Natural killer cell treated with Interleukin-12 subunit alpha and Interleukin-12 subunit beta and Interleukin-15 and Interleukin-18, amount 100 ng/mL, for 72 hours (primary cell): ENCODE measurements around the gene GRIK4. TPM values are rescaled to one million over a fixed set of nuclear protein-coding genes. Genes with fewer than 3 reads are reported as not detected.
"Not testable (repeated sequence)": the region's sequence is repeated elsewhere in the genome, so short reads cannot be mapped to it uniquely, and the experiment has no call there.

Experiments
- ATAC-seq, 2 donors: fragments of 150-1000 bp; cut with Tn5 transposase in 1 of 2; sonication (Bioruptor Pico), chemical (Tn5 transposase) in 1 of 2; 2 replicates each; pipeline ENCODE4 v1.10.0; 2021
- DNase-seq: peaks from one replicate; pipeline ENCODE4 v3.0.0; 2022; ENCODE audit warnings: low spot score
- H3K27ac Mint-ChIP-seq, 2 donors: 1 replicate in 1 of 2; 2 replicates in 1 of 2; pipeline ENCODE4 v1.8.0; 2022; ENCODE audit warnings: mixed read lengths in 2 of 2, mild to moderate bottlenecking in 1 of 2, moderate library complexity in 1 of 2
- H3K27me3 Mint-ChIP-seq, 2 donors: 1 replicate in 1 of 2; 2 replicates in 1 of 2; pipeline ENCODE4 v1.8.0; 2022; ENCODE audit warnings: mixed read lengths in 2 of 2
- H3K36me3 Mint-ChIP-seq: one replicate; pipeline ENCODE4 v1.8.0; 2022; ENCODE audit warnings: mixed read lengths
- H3K4me1 Mint-ChIP-seq, 2 donors: 1 replicate in 1 of 2; 2 replicates in 1 of 2; pipeline ENCODE4 v1.8.0; 2022; ENCODE audit warnings: low read depth in 2 of 2, mixed read lengths in 2 of 2, mild to moderate bottlenecking in 1 of 2
- H3K4me3 Mint-ChIP-seq: one replicate; pipeline ENCODE4 v1.8.0; 2022; ENCODE audit warnings: mixed read lengths
- H3K9me3 Mint-ChIP-seq: 2 replicates; pipeline ENCODE4 v1.8.0; 2022; ENCODE audit warnings: mixed read lengths
- total RNA-seq, 2 donors: library from RNA; stranded (reverse); gene quantifications; one replicate each; pipeline ENCODE4 v1.2.3, GENCODE V29; 2022

GRIK4 gene
- total RNA-seq, 2 donors from 2014 or later: 1.4 to 1.8 TPM

DNA sequence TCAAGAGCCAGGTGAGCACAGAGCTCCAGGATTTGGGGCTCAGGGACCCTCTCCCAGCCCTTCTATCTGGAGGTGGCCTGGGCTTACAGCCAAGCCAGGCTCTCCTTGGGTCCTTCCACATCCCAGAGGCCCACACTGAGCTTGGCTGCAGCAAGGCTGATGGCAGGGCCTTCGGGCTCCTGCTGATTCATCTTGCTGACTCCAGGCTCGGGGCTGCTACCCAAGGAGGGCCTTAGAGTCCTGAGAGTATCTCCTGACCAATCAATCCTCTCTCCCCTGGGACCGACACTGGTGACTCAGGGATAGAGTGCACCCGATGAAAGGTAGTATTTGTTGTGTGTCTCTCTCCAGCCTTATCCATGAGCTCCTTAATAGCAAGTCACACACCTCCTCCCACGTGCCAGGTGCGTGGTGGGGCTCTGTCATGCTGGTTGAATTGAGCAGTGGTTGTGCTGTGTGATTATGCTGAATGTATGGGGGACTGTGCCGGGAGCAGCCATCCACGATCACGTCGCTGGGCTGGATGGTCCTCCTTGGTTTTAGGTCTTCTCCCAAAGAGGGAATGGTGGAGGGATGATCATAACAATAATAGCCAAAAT is 62.3 kb downstream of the GRIK4 start:
- Mint-ChIP-seq H3K4me1 (peaks cover 0 to 5% of the 10 kb centered on the region in 2 donors), H3K4me3 (no peak overlapping the region), H3K9me3 (no peaks in the 10 kb centered on the region), H3K27ac (no peak overlapping the region), H3K36me3 (no peaks in the 10 kb centered on the region), H3K27me3 (peaks cover 0 to 22% of the 10 kb centered on the region in 2 donors)
- DNase-seq (no peak), ATAC-seq (no peak)

DNA sequence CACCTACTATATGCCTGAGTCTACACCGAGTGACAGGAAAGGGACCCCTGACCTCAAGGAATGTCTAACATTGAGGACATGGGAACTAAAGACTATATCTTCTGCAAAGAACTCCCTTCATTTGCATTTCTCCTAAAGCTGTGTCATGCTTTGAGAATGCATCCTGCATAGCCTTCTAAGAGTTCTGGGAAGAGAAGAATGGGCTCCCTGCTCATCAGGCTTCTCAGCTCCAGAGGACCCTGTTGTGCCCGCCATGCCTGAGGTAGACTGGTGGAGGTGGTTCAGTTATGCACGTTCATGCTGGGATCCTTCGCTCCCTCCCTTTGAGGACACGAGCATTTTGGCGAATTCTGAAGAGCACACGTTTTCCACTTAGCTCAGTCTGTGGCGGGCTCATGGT is 63.3 kb downstream of the GRIK4 start:
- DNase-seq (no peak), ATAC-seq (no peak)
- peaks cover 0 to 5% of the 10 kb centered on the region in 2 donors for H3K4me1 Mint-ChIP-seq
- no peaks in the 10 kb centered on the region for H3K36me3 Mint-ChIP-seq
- no peaks in the 10 kb centered on the region for H3K9me3 Mint-ChIP-seq
- no peak overlapping the region for H3K27ac Mint-ChIP-seq
- H3K27me3 Mint-ChIP-seq: peaks cover 0 to 21% of the 10 kb centered on the region in 2 donors
- no peak overlapping the region for H3K4me3 Mint-ChIP-seq

DNA sequence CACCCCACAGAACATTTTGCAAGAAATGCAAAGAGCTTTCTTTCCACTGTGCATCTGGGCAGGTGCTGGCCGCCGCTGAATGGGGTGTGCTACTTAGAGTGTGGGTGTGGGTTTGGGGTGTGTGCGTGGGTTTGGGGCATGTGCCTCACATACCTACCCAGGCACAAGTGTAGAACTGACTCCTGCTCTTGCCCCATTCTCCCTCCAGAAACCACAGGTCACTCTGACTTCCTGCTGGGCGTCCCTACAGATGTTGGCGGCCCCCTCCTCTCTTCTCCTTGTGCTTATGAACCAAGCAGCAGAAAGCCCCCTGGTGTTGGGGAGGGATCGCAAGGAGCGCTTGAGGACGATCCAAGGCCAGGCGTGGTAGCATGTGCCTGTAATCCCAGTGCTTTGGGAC is 63.9 kb downstream of the GRIK4 start:
- Mint-ChIP-seq H3K9me3 (no peaks in the 10 kb centered on the region), H3K27me3 (peaks cover 0 to 21% of the 10 kb centered on the region in 2 donors), H3K36me3 (no peaks in the 10 kb centered on the region), H3K27ac (no peak overlapping the region), H3K4me1 (peaks cover 0 to 5% of the 10 kb centered on the region in 2 donors), H3K4me3 (no peak overlapping the region)
- DNase-seq (no peak), ATAC-seq (no peak)

DNA sequence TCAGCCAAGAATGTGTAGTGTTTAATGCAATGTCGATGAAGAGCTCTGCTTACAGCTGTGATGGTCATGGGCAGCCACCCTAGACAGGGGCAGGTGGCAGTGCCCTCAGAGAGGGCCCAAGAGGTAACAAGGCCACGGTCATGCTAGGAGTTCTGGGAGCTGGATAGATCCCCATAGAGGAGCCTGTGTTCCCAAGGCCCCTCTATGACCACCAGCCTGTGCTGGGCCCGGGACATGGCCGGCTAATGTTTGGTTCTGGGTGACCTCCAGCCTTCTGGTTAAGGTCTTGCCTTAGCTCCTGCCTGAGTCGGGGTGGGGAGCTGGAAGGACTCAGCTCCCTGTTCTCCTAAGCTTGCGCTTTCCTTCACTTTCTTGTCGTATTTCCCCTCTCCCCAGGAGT is 65.1 kb downstream of the GRIK4 start:
- ATAC-seq (no peak), DNase-seq (no peak)
- Mint-ChIP-seq H3K27me3 (peaks cover 0 to 23% of the 10 kb centered on the region in 2 donors), H3K9me3 (no peaks in the 10 kb centered on the region), H3K4me1 (peaks cover 4 to 7% of the 10 kb centered on the region in 2 donors), H3K36me3 (no peaks in the 10 kb centered on the region), H3K4me3 (no peak overlapping the region), H3K27ac (no peak overlapping the region)

DNA sequence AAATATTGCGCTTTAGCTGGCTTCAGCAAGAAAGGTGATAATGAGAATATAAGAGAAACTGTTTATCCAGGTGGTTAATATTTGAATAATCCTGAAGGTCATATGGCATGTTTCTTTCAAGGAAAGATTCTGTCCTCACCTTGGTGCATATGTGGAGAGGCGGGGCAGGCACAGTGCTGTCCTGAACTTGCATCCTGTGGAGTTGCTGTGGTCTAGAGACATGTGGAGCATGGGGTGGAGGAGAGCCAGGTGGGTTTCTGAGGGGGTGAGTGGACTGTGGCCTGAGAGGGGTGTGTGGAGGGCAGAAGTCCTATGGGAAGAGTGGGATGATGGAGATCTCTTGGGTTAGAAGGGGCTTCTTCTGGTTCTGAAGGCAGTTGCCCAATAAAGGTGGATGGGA is 65.5 kb downstream of the GRIK4 start:
- no peaks in the 10 kb centered on the region for H3K36me3 Mint-ChIP-seq
- H3K9me3 Mint-ChIP-seq: no peaks in the 10 kb centered on the region
- no peak overlapping the region for H3K27ac Mint-ChIP-seq

DNA sequence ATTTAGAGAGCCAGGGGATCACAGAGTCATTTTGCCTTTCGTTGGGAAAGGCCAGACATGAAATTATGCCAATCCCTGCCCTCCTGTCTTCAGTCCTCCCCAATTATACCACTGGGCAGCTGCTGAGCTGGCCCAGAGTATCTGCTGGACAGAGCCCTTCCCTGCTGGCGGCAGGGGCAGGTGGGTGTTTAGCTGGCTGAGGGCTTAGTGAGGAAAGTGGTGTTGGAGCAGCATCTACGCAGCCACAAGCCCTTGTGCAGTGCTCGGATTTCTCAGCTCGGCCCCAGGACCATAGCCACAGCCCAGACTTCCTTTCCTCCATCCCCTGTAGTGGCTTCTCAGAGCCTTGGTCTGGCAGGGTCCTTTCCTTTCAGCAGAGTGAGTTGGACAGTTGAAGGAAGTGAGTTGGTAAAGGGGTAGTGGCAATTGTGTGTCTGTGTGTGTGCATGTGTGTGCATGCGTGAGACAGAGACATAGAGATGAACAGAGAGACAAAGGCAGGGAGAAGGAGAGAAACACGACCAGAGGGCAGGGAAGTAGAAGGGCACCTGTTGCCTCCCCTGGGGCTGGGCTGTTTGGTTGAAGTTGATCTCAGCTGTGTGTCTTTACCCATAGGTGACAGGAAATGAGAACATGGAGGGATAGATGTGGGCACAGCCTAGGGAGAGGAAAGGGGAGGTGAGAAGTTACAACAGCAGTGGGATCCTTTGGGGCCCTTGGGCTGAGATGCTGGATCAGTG is 66.2 kb downstream of the GRIK4 start:
- no peaks in the 10 kb centered on the region for H3K9me3 Mint-ChIP-seq
- DNase-seq (no peak), ATAC-seq (peak in 1 of 2 donors; percentile 15)
- peaks cover 0 to 16% of the 10 kb centered on the region in 2 donors for H3K27me3 Mint-ChIP-seq
- H3K36me3 Mint-ChIP-seq: no peaks in the 10 kb centered on the region
- peaks cover 5 to 7% of the 10 kb centered on the region in 2 donors for H3K4me1 Mint-ChIP-seq
- no peak overlapping the region for H3K27ac Mint-ChIP-seq
- H3K4me3 Mint-ChIP-seq: no peak overlapping the region

More for the DNA sequence above, 65.5 kb downstream of the GRIK4 start:
- DNase-seq: no peak
- no peak for ATAC-seq
- Mint-ChIP-seq H3K4me1 (peaks cover 5 to 7% of the 10 kb centered on the region in 2 donors), H3K4me3 (no peak overlapping the region), H3K27me3 (peaks cover 0 to 21% of the 10 kb centered on the region in 2 donors)

DNA sequence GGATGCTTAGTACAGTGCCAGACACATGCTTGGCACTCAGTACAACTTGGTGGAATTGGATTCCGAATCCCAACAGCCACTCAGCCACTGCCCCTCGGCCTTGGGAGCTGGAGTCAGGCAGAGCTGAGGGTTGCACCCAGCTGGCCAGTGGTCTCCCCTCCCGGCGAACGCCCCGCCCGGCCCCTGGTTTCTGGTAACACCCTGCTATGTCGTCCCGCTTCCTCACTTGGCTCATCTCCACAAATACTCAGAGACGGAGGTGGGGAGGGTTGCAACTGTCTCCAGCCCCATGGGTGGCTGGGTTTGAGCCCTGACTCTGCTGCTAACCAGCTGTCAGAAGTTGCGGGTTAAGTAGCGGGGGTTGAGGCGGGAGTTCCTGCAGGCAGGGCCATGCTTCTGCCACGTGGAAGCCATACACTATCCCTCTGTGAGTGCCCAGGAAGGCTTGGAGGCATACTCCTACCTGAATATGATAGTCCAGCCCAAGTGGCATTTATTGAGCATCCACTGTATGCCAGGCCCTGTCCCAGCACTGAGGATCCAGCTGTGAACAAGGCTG is 67.1 kb downstream of the GRIK4 start:
- H3K27me3 Mint-ChIP-seq: peaks cover 7 to 16% of the 10 kb centered on the region in 2 donors
- DNase-seq (no peak), ATAC-seq (no peak)
- H3K9me3 Mint-ChIP-seq: peaks cover 6% of the 10 kb centered on the region
- peaks cover 5 to 7% of the 10 kb centered on the region in 2 donors for H3K4me1 Mint-ChIP-seq
- no peak overlapping the region for H3K4me3 Mint-ChIP-seq
- no peak overlapping the region for H3K27ac Mint-ChIP-seq
- peaks cover 8% of the 10 kb centered on the region for H3K36me3 Mint-ChIP-seq

DNA sequence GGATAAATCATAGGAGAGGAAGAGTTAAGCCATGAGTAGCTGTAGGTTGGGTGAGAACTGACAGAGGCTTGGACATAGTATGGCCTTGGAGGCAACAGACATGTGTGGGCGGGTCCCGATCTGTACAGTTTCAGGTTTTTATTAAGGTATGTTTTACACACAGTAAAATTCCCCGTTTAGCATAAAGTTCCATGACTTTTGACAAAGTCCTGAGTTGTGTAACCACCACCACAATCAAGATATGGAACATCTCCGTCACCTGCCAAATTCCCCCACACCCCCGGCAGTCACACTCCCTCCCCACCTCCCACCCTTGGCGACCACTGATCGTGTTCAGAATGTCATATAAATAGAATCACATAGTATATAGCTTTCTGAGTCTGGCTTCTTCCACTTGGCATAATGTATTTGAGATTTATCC is 68.1 kb downstream of the GRIK4 start:
- Mint-ChIP-seq H3K27ac (no peak overlapping the region), H3K36me3 (peaks cover 13% of the 10 kb centered on the region), H3K4me1 (peaks cover 5 to 7% of the 10 kb centered on the region in 2 donors), H3K9me3 (peaks cover 6% of the 10 kb centered on the region), H3K27me3 (peaks cover 13 to 18% of the 10 kb centered on the region in 2 donors), H3K4me3 (no peak overlapping the region)
- ATAC-seq (no peak), DNase-seq (no peak)

DNA sequence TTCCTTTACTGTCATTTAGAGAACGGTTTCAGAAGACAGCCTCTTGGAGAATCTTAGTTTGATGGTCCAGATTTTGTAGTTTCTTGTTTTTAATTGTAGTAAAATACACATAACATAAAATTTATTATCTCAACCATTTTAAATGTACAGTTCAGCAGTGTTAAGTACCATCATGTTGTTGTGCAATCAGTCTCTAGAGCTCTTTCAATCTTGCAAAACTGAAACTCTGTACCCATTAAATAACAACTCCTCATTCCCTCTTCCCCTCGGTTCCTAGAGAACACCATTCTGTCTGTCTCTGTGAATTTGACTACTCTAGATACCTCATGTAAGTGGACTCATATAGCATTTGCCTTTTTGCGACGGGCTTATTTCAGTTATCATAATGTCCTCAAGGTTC is 69.8 kb downstream of the GRIK4 start:
- Mint-ChIP-seq H3K27me3 (peaks cover 22 to 27% of the 10 kb centered on the region in 2 donors), H3K36me3 (peaks cover 13% of the 10 kb centered on the region), H3K4me1 (peaks cover 5 to 12% of the 10 kb centered on the region in 2 donors), H3K9me3 (peaks cover 6% of the 10 kb centered on the region), H3K27ac (no peak overlapping the region), H3K4me3 (no peak overlapping the region)
- ATAC-seq (no peak), DNase-seq (no peak)

DNA sequence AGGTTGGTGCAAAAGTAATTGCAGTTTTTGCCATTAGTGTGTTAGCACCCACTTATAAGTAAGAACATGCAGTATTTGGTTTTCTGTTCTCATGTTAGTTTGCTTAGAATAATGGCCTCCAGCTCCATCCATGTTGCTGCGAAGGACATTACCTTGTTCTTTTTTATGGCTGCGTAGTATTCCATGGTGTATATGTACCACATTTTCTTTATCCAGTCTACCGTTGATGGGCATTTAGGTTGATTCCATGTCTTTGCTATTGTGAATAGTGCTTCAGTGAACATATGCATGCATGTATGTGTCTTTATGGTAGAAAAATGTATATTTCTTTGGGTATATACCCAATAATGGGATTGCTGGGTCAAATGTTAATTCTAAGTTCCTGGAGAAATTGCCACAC is 71.0 kb downstream of the GRIK4 start:
- Mint-ChIP-seq H3K4me1 (peaks cover 5 to 12% of the 10 kb centered on the region in 2 donors), H3K36me3 (peaks cover 13% of the 10 kb centered on the region), H3K27me3 (peaks cover 21 to 22% of the 10 kb centered on the region in 2 donors)
- not testable (repeated sequence) for ATAC-seq, DNase-seq, H3K27ac Mint-ChIP-seq, H3K4me3 Mint-ChIP-seq, H3K9me3 Mint-ChIP-seq

DNA sequence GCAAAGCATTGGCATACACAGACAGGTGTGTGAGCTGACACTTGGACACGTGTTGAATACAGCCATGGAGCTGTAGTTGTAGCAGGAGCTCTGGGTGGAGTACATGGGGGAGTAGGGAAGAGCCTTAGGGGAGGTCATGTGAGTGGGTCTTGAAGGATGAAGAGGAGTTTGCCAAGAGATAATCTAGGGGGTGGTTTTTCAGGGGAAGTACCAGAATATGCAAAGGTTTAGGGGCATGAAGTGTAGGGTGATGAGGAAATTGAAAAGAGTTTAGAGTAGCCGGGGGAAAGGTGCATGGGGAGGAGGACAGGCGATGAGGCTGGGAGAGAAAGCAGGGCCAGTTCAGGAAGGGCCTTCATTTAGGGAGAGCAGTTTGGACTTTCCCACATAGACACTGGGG is 74.5 kb downstream of the GRIK4 start:
- Mint-ChIP-seq H3K9me3 (peaks cover 6% of the 10 kb centered on the region), H3K4me3 (no peak overlapping the region), H3K36me3 (peaks cover 13% of the 10 kb centered on the region), H3K4me1 (peaks cover 5 to 7% of the 10 kb centered on the region in 2 donors), H3K27ac (no peak overlapping the region), H3K27me3 (peaks cover 15 to 22% of the 10 kb centered on the region in 2 donors)
- no peak for DNase-seq
- ATAC-seq: no peak

DNA sequence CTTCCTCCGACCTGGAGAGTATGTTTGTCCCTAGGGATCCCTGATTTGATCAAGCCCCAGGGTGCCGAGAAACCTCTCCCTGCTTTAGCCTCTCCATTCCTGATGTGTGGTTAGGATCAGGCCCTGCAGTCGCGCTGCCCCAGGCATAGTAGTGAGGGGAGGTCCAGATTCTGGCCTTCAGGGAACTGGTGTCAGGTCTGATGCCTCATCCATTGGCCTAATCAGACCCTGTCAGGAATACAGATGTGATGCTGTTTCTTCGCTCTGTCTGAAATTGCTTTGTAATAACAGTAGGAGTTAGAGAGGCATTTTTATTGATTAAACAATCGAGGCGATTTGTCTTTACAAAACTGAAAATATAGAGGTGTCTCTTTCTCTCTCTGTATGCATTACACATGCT is 75.2 kb downstream of the GRIK4 start:
- Mint-ChIP-seq H3K27ac (no peak overlapping the region), H3K36me3 (peaks cover 13% of the 10 kb centered on the region), H3K9me3 (peaks cover 6% of the 10 kb centered on the region), H3K4me1 (peaks cover 0 to 5% of the 10 kb centered on the region in 2 donors), H3K27me3 (peaks cover 13 to 22% of the 10 kb centered on the region in 2 donors), H3K4me3 (no peak overlapping the region)
- no peak for DNase-seq
- no peak for ATAC-seq

DNA sequence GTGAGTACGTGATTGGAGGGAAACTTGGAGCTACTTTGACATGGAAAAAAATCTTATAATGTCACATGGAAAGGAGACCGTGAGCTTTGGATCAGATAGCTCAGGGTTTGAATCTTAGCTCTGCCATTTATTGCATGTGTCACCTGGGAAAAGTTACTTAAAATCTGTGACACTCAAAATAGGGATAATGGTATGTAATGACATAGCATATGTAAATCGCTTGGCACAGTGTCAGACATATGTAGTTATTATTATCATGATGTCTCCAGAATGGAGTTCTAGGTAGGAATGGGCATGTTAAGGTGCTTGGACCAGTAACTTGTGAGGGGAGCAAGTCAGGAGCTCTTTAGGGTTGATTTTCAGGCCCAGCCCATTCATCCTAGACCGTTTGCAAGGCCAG is 75.8 kb downstream of the GRIK4 start:
- DNase-seq (no peak), ATAC-seq (no peak)
- Mint-ChIP-seq H3K9me3 (peaks cover 6% of the 10 kb centered on the region), H3K27ac (no peak overlapping the region), H3K36me3 (peaks cover 13% of the 10 kb centered on the region), H3K4me1 (peaks cover 0 to 5% of the 10 kb centered on the region in 2 donors), H3K4me3 (no peak overlapping the region), H3K27me3 (peaks cover 13 to 22% of the 10 kb centered on the region in 2 donors)

DNA sequence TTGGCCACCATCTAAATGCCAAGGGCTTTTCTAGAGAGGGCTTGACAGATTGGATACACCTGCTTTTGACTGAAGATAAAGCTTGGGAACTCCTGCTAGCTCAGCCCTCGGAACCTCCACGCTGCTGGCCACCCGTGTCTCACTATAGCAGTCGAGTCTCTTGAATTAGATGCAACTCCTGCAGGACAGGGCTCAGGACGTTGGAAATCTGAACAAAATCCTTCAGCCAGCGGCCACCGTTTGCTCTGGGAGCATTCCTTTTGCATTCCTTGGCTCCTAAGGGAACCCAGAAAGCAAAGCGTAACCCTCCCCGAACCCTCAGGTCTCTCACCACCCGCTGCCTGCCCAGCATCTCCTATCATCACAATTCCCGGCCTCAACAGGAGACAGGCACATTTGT is 77.8 kb downstream of the GRIK4 start:
- H3K4me3 Mint-ChIP-seq: no peak overlapping the region

More for the DNA sequence above, 77.8 kb downstream of the GRIK4 start:
- DNase-seq (no peak), ATAC-seq (no peak)
- H3K4me1 Mint-ChIP-seq: peaks cover 0 to 5% of the 10 kb centered on the region in 2 donors
- no peaks in the 10 kb centered on the region for H3K36me3 Mint-ChIP-seq
- H3K27ac Mint-ChIP-seq: no peak overlapping the region
- H3K9me3 Mint-ChIP-seq: no peaks in the 10 kb centered on the region
- H3K27me3 Mint-ChIP-seq: peaks cover 19 to 22% of the 10 kb centered on the region in 2 donors
